GM12891 (cell line): ENCODE measurements around the gene CMSS1.

Source experiments
- POLR2A ChIP-seq: IDR thresholded peaks from 2 replicates; pipeline ENCODE4 v1.6.1; 2011; ENCODE audit warnings: low read depth, low read length, control low read depth
- TAF1 ChIP-seq: IDR thresholded peaks from 2 replicates; pipeline ENCODE4 v1.6.1; 2011; ENCODE audit warnings: low read depth, low read length, control low read depth

DNA sequence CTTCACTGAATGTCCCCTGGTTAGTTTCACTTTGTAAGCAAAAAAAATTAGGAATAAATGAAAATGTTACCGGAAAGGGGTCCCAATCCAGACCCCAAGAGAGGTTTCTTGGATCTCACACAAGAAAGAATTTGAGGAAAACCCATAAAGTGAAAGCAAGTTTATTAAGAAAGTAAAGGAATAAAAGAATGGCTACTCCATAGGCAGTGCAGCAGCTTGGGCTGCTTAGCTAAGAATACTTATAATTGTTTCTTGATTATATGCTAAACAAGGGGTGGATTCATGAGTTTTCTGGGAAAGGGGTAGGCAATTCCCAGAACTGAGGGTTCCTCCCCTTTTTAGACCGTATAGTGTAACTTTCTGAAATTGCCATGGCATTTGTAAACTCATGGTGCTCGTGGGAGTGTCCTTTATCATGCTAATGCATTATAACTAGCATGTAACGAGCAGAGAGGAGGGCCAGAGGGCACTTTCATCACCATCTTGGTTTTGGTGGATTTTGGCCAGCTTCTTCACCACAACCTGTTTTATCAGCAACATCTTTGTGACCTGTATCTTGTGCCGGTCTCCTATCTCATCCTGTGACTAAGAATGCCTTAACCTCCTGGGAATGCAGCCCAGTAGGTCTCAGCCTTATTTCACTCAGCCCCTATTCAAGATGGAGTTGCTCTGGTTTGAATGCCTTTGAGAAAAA lies 41.0 kb upstream of the CMSS1 start:
- TF ChIP-seq POLR2A (no peak), TAF1 (no peak)
